22Rv1 (cell line): ENCODE results near the gene INPP5J.

Experiments used
- CTCF ChIP-seq: fragments of 450-650 bp; IDR thresholded peaks from 2 replicates; pipeline ENCODE4 v1.5.1; 2017; ENCODE audit warnings: mild to moderate bottlenecking
- ZFX ChIP-seq: fragments of 450-650 bp; IDR thresholded peaks from 2 replicates; pipeline ENCODE4 v1.6.1; 2017; ENCODE audit warnings: antibody characterized with exemption, borderline replicate concordance

- TF ChIP-seq CTCF = no peak
- TF ChIP-seq ZFX = no peak
These were observed 38.6 kb upstream of the INPP5J start for GRCh38 chr22:31083923-31084810.
